GM06990 (cell line): ENCODE data around the gene CLEC4E.
"Not testable (repeated sequence)": the region's sequence is repeated elsewhere in the genome, so short reads cannot be mapped to it uniquely, and the experiment has no call there.

Experiments
- DNase-seq: peaks from one replicate; pipeline ENCODE4 v3.0.0-alpha.2; 2011; ENCODE audit not compliant: insufficient read length; ENCODE audit errors: extremely low read depth
- H3K27me3 ChIP-seq: replicated peaks from 2 replicates; pipeline ENCODE4 v1.6.0; 2011; ENCODE audit warnings: low read length; ENCODE audit not compliant: control insufficient read depth, insufficient read depth
- H3K36me3 ChIP-seq: 2 replicates; pipeline ENCODE4 v1.5.1; 2011; ENCODE audit warnings: low read length; ENCODE audit not compliant: control insufficient read depth, insufficient read depth
- H3K4me3 ChIP-seq: replicated peaks from 2 replicates; pipeline ENCODE4 v1.5.1; 2011; ENCODE audit warnings: low read depth, mild to moderate bottlenecking, control low read depth, low read length
- CTCF ChIP-seq: IDR thresholded peaks from 2 replicates; pipeline ENCODE4 v1.5.1; 2011; ENCODE audit warnings: low read length, control low read depth, mild to moderate bottlenecking, inconsistent platforms; ENCODE audit not compliant: insufficient read depth, poor library complexity, severe bottlenecking

The CLEC4E gene

GRCh38 chr12:8566525-8566924 is 25.8 kb upstream of the CLEC4E start:
- no peaks in the 10 kb centered on the region for H3K36me3 ChIP-seq
- no peaks in the 10 kb centered on the region for H3K27me3 ChIP-seq
- DNase-seq = no peak
- no peak for TF ChIP-seq CTCF
- H3K4me3 ChIP-seq = no peak overlapping the region

GRCh38 chr12:8566052-8566451 is 25.3 kb upstream of the CLEC4E start:
- not testable (repeated sequence) for DNase-seq, H3K27me3 ChIP-seq, H3K4me3 ChIP-seq, H3K36me3 ChIP-seq

GRCh38 chr12:8564656-8565055 is 24.0 kb upstream of the CLEC4E start:
- no peak for DNase-seq
- no peak overlapping the region for H3K4me3 ChIP-seq
- H3K36me3 ChIP-seq = no peaks in the 10 kb centered on the region
- H3K27me3 ChIP-seq = no peaks in the 10 kb centered on the region
- TF ChIP-seq CTCF = no peak

- DNase-seq = no peak
- no peaks in the 10 kb centered on the region for H3K27me3 ChIP-seq
- H3K36me3 ChIP-seq = no peaks in the 10 kb centered on the region
- no peak overlapping the region for H3K4me3 ChIP-seq
- TF ChIP-seq CTCF = no peak
Measured at GRCh38 chr12:8563356-8563755, 22.7 kb upstream of the CLEC4E start.

GRCh38 chr12:8562310-8562709 is 21.6 kb upstream of the CLEC4E start:
- no peak for DNase-seq
- Histone ChIP-seq H3K36me3 (no peaks in the 10 kb centered on the region), H3K27me3 (no peaks in the 10 kb centered on the region), H3K4me3 (no peak overlapping the region)
- TF ChIP-seq CTCF = no peak

GRCh38 chr12:8561011-8561410 is 20.3 kb upstream of the CLEC4E start:
- TF ChIP-seq CTCF = no peak
- no peak for DNase-seq
- Histone ChIP-seq H3K4me3 (no peak overlapping the region), H3K27me3 (no peaks in the 10 kb centered on the region), H3K36me3 (no peaks in the 10 kb centered on the region)
